B cell (primary cell): ENCODE measurements around the gene UCHL1.

Source experiments
- EZH2 ChIP-seq: IDR thresholded peaks from 2 replicates; pipeline ENCODE4 v1.6.1; 2012; ENCODE audit warnings: borderline replicate concordance, low read depth, mild to moderate bottlenecking, moderate library complexity, low read length; ENCODE audit not compliant: insufficient read depth, poor library complexity, severe bottlenecking
- TF ChIP-seq, protein P1 (sequence below): fragments of 200-600 bp; IDR thresholded peaks from one replicate; pipeline ENCODE4 v1.8.0; 2022; ENCODE audit warnings: antibody characterized with exemption, mild to moderate bottlenecking

DNA sequence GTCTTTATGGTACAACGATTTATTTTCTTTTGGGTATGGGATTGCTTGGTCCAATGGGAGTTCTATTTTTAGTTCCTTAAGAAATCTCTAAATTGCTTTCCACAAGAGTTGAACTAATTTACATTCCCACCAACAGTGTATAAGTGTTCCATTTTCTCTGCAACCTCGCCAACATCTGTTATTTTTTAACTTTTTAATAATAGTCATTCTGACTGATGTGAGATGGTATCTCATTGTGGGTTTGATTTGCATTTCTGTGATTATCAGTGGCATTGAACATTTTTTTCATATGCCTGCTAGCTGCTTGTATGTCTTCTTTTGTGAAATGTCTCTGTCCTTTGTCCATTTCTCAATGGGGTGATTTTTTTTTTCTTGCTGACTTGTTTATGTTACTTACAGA, 42.8 kb downstream of the UCHL1 start:
- TF ChIP-seq, protein P1, sequence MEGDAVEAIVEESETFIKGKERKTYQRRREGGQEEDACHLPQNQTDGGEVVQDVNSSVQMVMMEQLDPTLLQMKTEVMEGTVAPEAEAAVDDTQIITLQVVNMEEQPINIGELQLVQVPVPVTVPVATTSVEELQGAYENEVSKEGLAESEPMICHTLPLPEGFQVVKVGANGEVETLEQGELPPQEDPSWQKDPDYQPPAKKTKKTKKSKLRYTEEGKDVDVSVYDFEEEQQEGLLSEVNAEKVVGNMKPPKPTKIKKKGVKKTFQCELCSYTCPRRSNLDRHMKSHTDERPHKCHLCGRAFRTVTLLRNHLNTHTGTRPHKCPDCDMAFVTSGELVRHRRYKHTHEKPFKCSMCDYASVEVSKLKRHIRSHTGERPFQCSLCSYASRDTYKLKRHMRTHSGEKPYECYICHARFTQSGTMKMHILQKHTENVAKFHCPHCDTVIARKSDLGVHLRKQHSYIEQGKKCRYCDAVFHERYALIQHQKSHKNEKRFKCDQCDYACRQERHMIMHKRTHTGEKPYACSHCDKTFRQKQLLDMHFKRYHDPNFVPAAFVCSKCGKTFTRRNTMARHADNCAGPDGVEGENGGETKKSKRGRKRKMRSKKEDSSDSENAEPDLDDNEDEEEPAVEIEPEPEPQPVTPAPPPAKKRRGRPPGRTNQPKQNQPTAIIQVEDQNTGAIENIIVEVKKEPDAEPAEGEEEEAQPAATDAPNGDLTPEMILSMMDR, result no peak
- TF ChIP-seq EZH2, result no peak
